HL-60 (cell line): Measurements from ENCODE around the gene ENOX2.

Experiments
- DNase-seq, 2 experiments: peaks; one replicate each; pipeline ENCODE4 v3.0.0-alpha.2; 2010 to 2020; ENCODE audit warnings: low read depth in 1 of 2, low spot score in 1 of 2
- H3K27ac ChIP-seq: fragments of 250-450 bp; sonication (Bioruptor Pico); replicated peaks from 2 replicates; pipeline ENCODE4 v1.5.1; 2020; ENCODE audit warnings: mild to moderate bottlenecking, moderate library complexity
- H3K27me3 ChIP-seq: fragments of 250-450 bp; sonication (Bioruptor Pico); 2 replicates; pipeline ENCODE4 v1.5.1; 2021; ENCODE audit warnings: mild to moderate bottlenecking, moderate library complexity; ENCODE audit not compliant: insufficient read depth, poor library complexity, severe bottlenecking
- H3K4me3 ChIP-seq: replicated peaks from 2 replicates; pipeline ENCODE4 v1.5.1; 2011; ENCODE audit warnings: mild to moderate bottlenecking, control low read depth, low read length; ENCODE audit not compliant: insufficient read depth
- CTCF ChIP-seq: IDR thresholded peaks from one replicate; pipeline ENCODE4 v1.5.1; 2011; ENCODE audit warnings: low read length, control low read depth, inconsistent platforms; ENCODE audit not compliant: insufficient read depth
- GABPA ChIP-seq: IDR thresholded peaks from 2 replicates; pipeline ENCODE4 v1.6.1; 2012; ENCODE audit warnings: low read depth
- POLR2AphosphoS5 ChIP-seq: IDR thresholded peaks from 2 replicates; pipeline ENCODE4 v1.6.1; 2012; ENCODE audit warnings: low read depth
- REST ChIP-seq: IDR thresholded peaks from 2 replicates; pipeline ENCODE4 v1.6.1; 2012; ENCODE audit warnings: low read depth; ENCODE audit not compliant: insufficient replicate concordance
- SPI1 ChIP-seq: IDR thresholded peaks from 2 replicates; pipeline ENCODE4 v1.6.1; 2012; ENCODE audit warnings: low read depth, mild to moderate bottlenecking, borderline replicate concordance

ENOX2 gene

DNA sequence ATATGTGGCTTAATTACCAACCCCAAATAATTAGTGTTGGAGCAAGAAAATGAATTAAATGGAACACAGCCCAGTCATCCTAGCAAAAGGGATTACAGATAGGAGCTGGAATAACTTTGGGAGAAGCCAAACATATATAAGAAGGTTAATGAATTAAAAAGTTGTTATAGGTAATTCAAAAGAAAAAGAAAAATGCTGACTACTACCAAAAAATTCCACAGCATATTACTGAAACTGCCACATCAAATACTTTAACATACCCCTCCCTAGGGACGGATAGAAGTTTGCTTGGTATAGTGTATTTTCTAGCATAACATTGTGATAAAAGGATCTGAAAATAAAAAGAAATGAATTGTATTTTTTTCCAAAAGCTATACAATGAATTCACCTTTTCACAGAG lies 99.5 kb downstream of the ENOX2 start:
- Histone ChIP-seq H3K27ac (no peak overlapping the region), H3K4me3 (no peak overlapping the region), H3K27me3 (no peaks in the 10 kb centered on the region)
- DNase-seq: no peak
- TF ChIP-seq POLR2AphosphoS5 (no peak), CTCF (no peak), REST (no peak), GABPA (no peak), SPI1 (no peak)

DNA sequence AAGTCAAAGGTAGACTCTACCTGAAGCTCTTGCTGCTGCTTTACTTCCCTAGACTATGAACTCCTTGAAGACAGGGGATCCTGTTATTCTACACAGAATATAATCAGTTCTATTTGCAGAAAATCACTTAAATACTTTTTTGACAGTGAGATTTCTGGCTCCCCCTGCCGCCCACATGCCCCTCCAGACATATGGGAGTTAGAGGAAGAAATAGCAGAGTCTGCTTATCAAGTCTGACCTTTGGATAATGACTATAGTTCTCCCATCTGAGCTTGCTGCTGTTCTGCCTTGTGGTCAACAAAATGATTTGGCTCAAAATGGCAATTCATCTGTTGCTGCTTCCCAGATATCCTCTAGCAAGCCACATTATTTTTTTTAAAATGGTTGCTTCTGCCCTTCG lies 101.1 kb downstream of the ENOX2 start:
- no peak for TF ChIP-seq REST
- TF ChIP-seq CTCF: no peak
- TF ChIP-seq SPI1: no peak
- no peak for TF ChIP-seq POLR2AphosphoS5
- TF ChIP-seq GABPA: no peak
- H3K27ac ChIP-seq: no peak overlapping the region
- no peak for DNase-seq
- no peak overlapping the region for H3K4me3 ChIP-seq
- H3K27me3 ChIP-seq: no peaks in the 10 kb centered on the region

- TF ChIP-seq CTCF: no peak
- TF ChIP-seq SPI1: no peak
- no peak for TF ChIP-seq REST
- no peak for TF ChIP-seq GABPA
- TF ChIP-seq POLR2AphosphoS5: no peak
- H3K27ac ChIP-seq: no peak overlapping the region
- no peak overlapping the region for H3K4me3 ChIP-seq
- H3K27me3 ChIP-seq: no peaks in the 10 kb centered on the region
- DNase-seq: no peak
These were observed 103.6 kb downstream of the ENOX2 start for GRCh38 chrX:130799393-130799792.
